ENCODE measurements around the gene INPP4B. TPM values are rescaled to one million over a fixed set of nuclear protein-coding genes. Genes with fewer than 3 reads are reported as not detected.
A peak's percentile ranks its signal among the peaks of the same experiment; 100 is the strongest.

Gene INPP4B
- total and polyA plus RNA-seq, 7 donors, result 4.2 to 27.3 (median 17.2) TPM

DNA sequence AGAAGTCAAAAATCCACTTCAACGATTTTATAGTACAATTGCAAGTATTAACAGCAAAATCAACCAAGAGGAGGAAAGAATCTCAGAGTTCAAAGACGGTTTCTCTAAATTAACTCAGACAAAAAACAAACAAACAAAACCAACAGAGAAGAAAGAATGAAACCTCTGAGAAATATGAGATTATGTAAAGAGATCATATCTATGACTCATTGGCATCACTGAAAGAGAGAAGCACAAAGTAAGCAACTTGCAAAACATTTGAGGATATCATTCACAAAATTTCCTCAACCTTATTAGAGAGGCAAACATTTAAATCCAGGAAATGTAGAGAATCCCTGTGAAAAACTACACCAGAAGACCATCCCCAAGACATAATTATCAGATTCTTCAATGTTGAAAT lies 370.4 kb downstream of the INPP4B start:
- DNase-seq, result no peak
- H3K9me3 ChIP-seq, result no peaks in the 10 kb centered on the region
- intact Hi-C loops (cut with DNase I), result no loop called here
- H3K4me3 ChIP-seq, result no peak overlapping the region
- TF ChIP-seq POLR2A (IDR thresholded peaks at IDR 0.05) (no peak), POLR2AphosphoS5 (IDR thresholded peaks at IDR 0.05) (no peak), EP300 (IDR thresholded peaks at IDR 0.05) (no peak)
- TF ChIP-seq, protein P1, sequence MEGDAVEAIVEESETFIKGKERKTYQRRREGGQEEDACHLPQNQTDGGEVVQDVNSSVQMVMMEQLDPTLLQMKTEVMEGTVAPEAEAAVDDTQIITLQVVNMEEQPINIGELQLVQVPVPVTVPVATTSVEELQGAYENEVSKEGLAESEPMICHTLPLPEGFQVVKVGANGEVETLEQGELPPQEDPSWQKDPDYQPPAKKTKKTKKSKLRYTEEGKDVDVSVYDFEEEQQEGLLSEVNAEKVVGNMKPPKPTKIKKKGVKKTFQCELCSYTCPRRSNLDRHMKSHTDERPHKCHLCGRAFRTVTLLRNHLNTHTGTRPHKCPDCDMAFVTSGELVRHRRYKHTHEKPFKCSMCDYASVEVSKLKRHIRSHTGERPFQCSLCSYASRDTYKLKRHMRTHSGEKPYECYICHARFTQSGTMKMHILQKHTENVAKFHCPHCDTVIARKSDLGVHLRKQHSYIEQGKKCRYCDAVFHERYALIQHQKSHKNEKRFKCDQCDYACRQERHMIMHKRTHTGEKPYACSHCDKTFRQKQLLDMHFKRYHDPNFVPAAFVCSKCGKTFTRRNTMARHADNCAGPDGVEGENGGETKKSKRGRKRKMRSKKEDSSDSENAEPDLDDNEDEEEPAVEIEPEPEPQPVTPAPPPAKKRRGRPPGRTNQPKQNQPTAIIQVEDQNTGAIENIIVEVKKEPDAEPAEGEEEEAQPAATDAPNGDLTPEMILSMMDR (IDR thresholded peaks at IDR 0.05), result no peak
- no peak overlapping the region for H3K27ac ChIP-seq
- no peaks in the 10 kb centered on the region for H3K4me1 ChIP-seq
- 84 to 93% methylated on average over 2 of the region's 2 CpGs for WGBS, 2 donors
- no peaks in the 10 kb centered on the region for H3K36me3 ChIP-seq
- H3K27me3 ChIP-seq, result no peaks in the 10 kb centered on the region

DNA sequence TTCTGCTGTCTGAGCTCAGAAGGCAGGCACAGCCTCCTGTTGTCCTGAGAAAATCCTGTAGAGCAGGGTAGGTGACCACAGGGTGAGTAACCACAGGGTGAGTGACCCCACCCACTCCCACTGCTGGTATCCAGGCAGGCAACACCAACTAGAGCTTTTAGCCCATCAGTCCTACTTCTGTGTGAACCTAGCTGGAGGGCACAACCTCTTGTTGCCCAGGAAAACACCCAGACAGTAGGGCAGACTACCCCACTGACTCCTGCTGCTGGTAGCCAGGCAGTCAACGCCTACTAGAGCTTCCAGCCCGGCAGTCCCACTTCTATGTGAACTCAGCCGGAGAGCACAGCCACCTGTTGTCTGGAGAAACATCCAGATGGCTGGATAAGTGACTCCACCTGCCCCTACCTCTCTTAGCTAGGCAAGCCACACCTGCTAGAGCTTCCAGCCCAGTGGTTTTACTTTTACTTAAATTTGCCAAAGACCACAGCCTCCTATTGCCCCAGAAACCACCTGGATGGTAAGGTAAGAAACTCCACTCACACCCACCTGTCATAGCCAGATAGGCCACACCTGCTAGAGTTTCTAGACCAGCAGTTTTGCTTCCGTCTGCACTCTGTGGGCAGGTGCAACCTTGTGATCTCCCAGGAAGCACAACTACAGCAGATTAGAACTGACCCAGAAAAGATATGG lies 371.6 kb downstream of the INPP4B start:
- Histone ChIP-seq H3K4me1 (no peaks in the 10 kb centered on the region), H3K9me3 (no peaks in the 10 kb centered on the region), H3K27ac (no peak overlapping the region), H3K27me3 (no peaks in the 10 kb centered on the region), H3K36me3 (no peaks in the 10 kb centered on the region), H3K4me3 (no peak overlapping the region)
- TF ChIP-seq EP300 (IDR thresholded peaks at IDR 0.05), result no peak
- TF ChIP-seq, protein P1 (IDR thresholded peaks at IDR 0.05), result no peak
- TF ChIP-seq POLR2A (IDR thresholded peaks at IDR 0.05), result no peak
- no peak for TF ChIP-seq POLR2AphosphoS5 (IDR thresholded peaks at IDR 0.05)
- intact Hi-C loops (cut with DNase I), result no loop called here
- WGBS, 2 donors, result 75 to 78% methylated on average over 4 of the region's 4 CpGs
- DNase-seq, result no peak

DNA sequence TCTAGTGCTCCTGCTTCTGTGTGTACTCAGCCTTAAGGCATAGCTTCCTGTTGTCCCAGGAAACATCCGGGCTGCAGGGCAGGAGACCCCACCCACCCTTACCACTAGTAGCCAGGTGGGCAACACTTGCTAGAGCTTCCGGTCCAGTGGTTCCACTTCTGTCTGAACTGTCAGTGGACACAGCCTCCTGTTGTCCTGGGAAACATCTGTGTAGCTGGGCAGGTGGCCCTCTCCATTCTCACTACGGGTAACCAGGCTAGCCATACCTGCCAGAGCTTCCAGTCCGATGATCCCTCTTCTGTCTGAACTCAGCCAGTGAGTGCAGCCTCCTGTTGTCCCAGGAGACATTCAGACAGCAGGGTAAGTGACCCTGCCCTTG lies 372.2 kb downstream of the INPP4B start:
- Histone ChIP-seq H3K27me3 (no peaks in the 10 kb centered on the region), H3K36me3 (no peaks in the 10 kb centered on the region), H3K9me3 (no peaks in the 10 kb centered on the region), H3K4me3 (no peak overlapping the region), H3K4me1 (no peaks in the 10 kb centered on the region), H3K27ac (no peak overlapping the region)
- intact Hi-C loops (cut with DNase I), result no loop called here
- WGBS, 2 donors, result 79 to 92% methylated on average over 4 of the region's 4 CpGs
- peak; percentile 65 for DNase-seq
- TF ChIP-seq POLR2A (IDR thresholded peaks at IDR 0.05) (no peak), EP300 (IDR thresholded peaks at IDR 0.05) (no peak)

DNA sequence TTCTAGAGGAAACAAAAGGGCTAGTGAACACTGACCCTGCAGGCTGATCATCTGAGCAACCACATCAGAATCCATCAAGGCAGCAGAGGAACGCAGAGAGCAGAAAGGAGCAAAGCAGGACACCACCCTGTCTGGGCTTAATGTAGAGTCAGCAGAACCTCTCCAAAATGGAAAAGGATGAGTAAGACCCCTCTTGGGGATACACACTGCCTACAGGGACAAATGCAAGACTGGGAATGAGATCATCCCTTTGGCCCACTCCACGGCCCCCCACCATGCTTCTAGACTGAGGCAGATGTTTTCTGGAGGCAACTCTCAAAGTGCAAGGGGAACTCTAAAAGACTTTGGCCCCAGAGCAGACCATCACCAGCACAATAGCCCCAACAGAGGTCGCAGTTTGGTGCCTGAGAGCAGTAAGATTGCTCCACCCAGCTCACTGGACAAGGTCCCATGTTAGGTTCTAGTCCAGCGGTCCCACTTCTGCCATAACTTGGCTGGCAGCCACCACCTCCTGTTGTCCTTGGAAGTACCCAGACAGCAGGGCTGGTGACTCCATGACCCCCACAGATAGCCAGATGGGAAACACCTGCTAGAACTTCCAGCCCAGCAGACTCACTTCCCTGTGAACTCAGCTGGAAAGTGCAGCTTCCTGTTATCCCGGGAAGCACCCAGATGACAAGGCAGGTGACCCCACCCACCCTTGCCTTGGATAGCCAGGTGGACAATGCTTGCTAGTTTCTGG lies 372.7 kb downstream of the INPP4B start:
- Histone ChIP-seq H3K4me1 (no peaks in the 10 kb centered on the region), H3K27ac (no peak overlapping the region), H3K4me3 (no peak overlapping the region), H3K9me3 (no peaks in the 10 kb centered on the region), H3K27me3 (no peaks in the 10 kb centered on the region), H3K36me3 (no peaks in the 10 kb centered on the region)
- 75 to 82% methylated on average over 5 of the region's 5 CpGs for WGBS, 2 donors
- intact Hi-C loops (cut with DNase I), result no loop called here
- peak; percentile 71 for DNase-seq
- TF ChIP-seq, protein P1 (IDR thresholded peaks at IDR 0.05), result no peak
- no peak for TF ChIP-seq POLR2A (IDR thresholded peaks at IDR 0.05)
- no peak for TF ChIP-seq EP300 (IDR thresholded peaks at IDR 0.05)
- TF ChIP-seq POLR2AphosphoS5 (IDR thresholded peaks at IDR 0.05), result peak in 1 of 4 donors; percentile 8

DNA sequence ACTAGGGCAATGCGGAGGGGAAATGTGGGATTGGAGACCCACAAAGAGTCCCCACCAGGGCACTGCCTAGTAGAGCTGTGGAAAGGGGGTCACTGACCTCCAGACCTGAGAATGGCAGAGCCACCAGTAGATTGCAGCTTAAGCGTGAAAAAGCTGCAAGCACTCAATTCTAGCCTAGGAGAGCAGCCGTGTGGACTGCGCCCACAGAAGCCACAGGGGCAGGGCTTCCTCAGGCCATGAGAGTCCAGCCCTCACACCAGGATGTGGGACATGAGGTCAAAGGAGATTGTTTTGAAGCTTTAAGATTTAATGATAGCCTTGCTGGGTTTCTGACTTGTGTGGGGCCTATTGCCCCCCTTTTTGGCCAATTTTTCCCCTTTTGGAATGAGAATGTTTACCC lies 379.0 kb downstream of the INPP4B start:
- DNase-seq, result no peak
- Histone ChIP-seq H3K4me1 (no peaks in the 10 kb centered on the region), H3K27me3 (no peaks in the 10 kb centered on the region), H3K4me3 (no peak overlapping the region), H3K36me3 (no peaks in the 10 kb centered on the region), H3K27ac (no peak overlapping the region), H3K9me3 (no peaks in the 10 kb centered on the region)
- WGBS, 2 donors, result 92 to 96% methylated on average over 4 of the region's 4 CpGs
- TF ChIP-seq POLR2AphosphoS5 (IDR thresholded peaks at IDR 0.05), result no peak
- TF ChIP-seq EP300 (IDR thresholded peaks at IDR 0.05), result no peak
- TF ChIP-seq, protein P1 (IDR thresholded peaks at IDR 0.05), result no peak
- TF ChIP-seq POLR2A (IDR thresholded peaks at IDR 0.05), result no peak
- intact Hi-C loops (cut with DNase I), result no loop called here
